CD4-positive, alpha-beta T cell (primary cell): ENCODE measurements around the gene MYO5C. TPM values are rescaled to one million over a fixed set of nuclear protein-coding genes. Genes with fewer than 3 reads are reported as not detected.

ENCODE experiments used
- ATAC-seq: fragments of 200-7000 bp; cut with Tn5 transposase; one replicate; pipeline ENCODE4 v1.10.0; 2022; ENCODE audit warnings: mild to moderate bottlenecking; ENCODE audit not compliant: poor library complexity
- CTCF ChIA-PET: fragments of 350-600 bp; sonication (Branson Sonifier 250); formaldehyde crosslinking; loops from one replicate; lab custom pipeline; 2021; ENCODE audit warnings: antibody characterized with exemption, inconsistent platforms; lab: Charles Lee
- POLR2A ChIA-PET: fragments of 350-600 bp; sonication (Branson Sonifier 250); formaldehyde crosslinking; loops from one replicate; lab custom pipeline; 2021; ENCODE audit warnings: antibody characterized with exemption, inconsistent platforms; lab: Charles Lee
- DNase-seq, 14 experiments: peaks; one replicate each; pipeline ENCODE4 v3.0.0-alpha.2; 2013 to 2020; ENCODE audit warnings: mixed read lengths in 2 of 14
- H3K27ac ChIP-seq, 2 donors: one replicate each; pipeline versions ENCODE4 v1.5.1 to v1.7.0; 2013; ENCODE audit warnings: low read length in 2 of 2, low read depth in 1 of 2, mild to moderate bottlenecking in 1 of 2
- H3K27me3 ChIP-seq, 2 experiments: 1 replicate in 1 of 2; 2 replicates in 1 of 2; pipeline versions ENCODE4 v1.6.1 to v1.7.0; 2013; ENCODE audit warnings: low read length in 2 of 2, control low read depth in 1 of 2, mild to moderate bottlenecking in 1 of 2, moderate library complexity in 1 of 2; ENCODE audit not compliant: insufficient read depth in 2 of 2, control insufficient read depth in 1 of 2
- H3K36me3 ChIP-seq: one replicate; pipeline ENCODE4 v1.6.1; 2013; ENCODE audit warnings: low read length, control low read depth; ENCODE audit not compliant: insufficient read depth
- H3K4me1 ChIP-seq: one replicate; pipeline ENCODE4 v1.6.1; 2013; ENCODE audit warnings: low read length, control low read depth; ENCODE audit not compliant: insufficient read depth
- H3K4me3 ChIP-seq: one replicate; pipeline ENCODE4 v1.5.1; 2013; ENCODE audit warnings: mild to moderate bottlenecking, low read length, moderate library complexity
- H3K9me3 ChIP-seq, 2 experiments: 1 replicate in 1 of 2; 2 replicates in 1 of 2; pipeline versions ENCODE4 v1.6.1 to v1.7.0; 2013; ENCODE audit warnings: low read length in 2 of 2, mild to moderate bottlenecking in 2 of 2, control low read depth in 1 of 2, moderate library complexity in 1 of 2; ENCODE audit not compliant: control insufficient read depth in 1 of 2, insufficient read depth in 1 of 2
- H3K27ac Mint-ChIP-seq: one replicate; pipeline ENCODE4 v1.8.0; 2020; ENCODE audit warnings: mixed read lengths
- H3K27me3 Mint-ChIP-seq: one replicate; pipeline ENCODE4 v1.8.0; 2021; ENCODE audit warnings: mixed read lengths
- H3K36me3 Mint-ChIP-seq: one replicate; pipeline ENCODE4 v1.8.0; 2021; ENCODE audit warnings: low read depth, mixed read lengths
- H3K4me1 Mint-ChIP-seq: one replicate; pipeline ENCODE4 v1.8.0; 2021; ENCODE audit warnings: low read depth, mixed read lengths
- H3K4me3 Mint-ChIP-seq: one replicate; pipeline ENCODE4 v1.8.0; 2020; ENCODE audit warnings: mild to moderate bottlenecking, mixed read lengths
- H3K9me3 Mint-ChIP-seq: one replicate; pipeline ENCODE4 v1.8.0; 2020; ENCODE audit warnings: mixed read lengths
- CTCF ChIP-seq: fragments of 200-600 bp; IDR thresholded peaks from one replicate; pipeline ENCODE4 v1.8.0; 2022; ENCODE audit warnings: antibody characterized with exemption, mild to moderate bottlenecking
- intact Hi-C, 2 experiments: fragments of 100-400 bp; cut with DNase I in 1 of 2; cut with micrococcal nuclease in 1 of 2; formaldehyde crosslinking; loops; one replicate each; pipeline versions ENCODE4 v1.15.1 to v1.9.0; 2023 to 2025; cut with DNase I, micrococcal nuclease
- total RNA-seq, 174 experiments: library from RNA in 2 of 174; stranded (reverse) in 2 of 174; gene quantifications; one replicate each; pipeline ENCODE4 v1.2.3 and lab custom pipeline; 2021 to 2026

The MYO5C gene
- total RNA-seq, 2 experiments from 2014 or later: 0.53 to 0.93 TPM

GRCh38 chr15:52208306-52208946 lies 87.2 kb downstream of the MYO5C start:
- peak; percentile 100 for ATAC-seq
- peak; percentile 84 for TF ChIP-seq CTCF
- no peaks in the 10 kb centered on the region for H3K27me3 Mint-ChIP-seq
- intact Hi-C loops: loop anchor here (1.0 to 5.0 kb wide), 5 partner anchors 28 to 321 kb away; no protein-coding TSS in a partner anchor
- Histone ChIP-seq H3K4me1 (no peaks in the 10 kb centered on the region), H3K27ac (no peak overlapping the region), H3K36me3 (no peaks in the 10 kb centered on the region), H3K9me3 (no peaks in the 10 kb centered on the region), H3K27me3 (no peaks in the 10 kb centered on the region), H3K4me3 (no peak overlapping the region)
- no peaks in the 10 kb centered on the region for H3K4me1 Mint-ChIP-seq
- no peaks in the 10 kb centered on the region for H3K9me3 Mint-ChIP-seq
- peak; percentile 58 to 82 (median 72) for DNase-seq
- CTCF ChIA-PET: interaction anchor here (0.7 to 2.3 kb wide), 21 partner anchors 8 to 130 kb away, joined by 3 to 17 read pairs (median 4); no protein-coding TSS in a partner anchor
- POLR2A ChIA-PET: interaction anchor here (0.7 to 1.8 kb wide), 6 partner anchors 15 to 35 kb away, joined by 3 to 19 read pairs (median 4); no protein-coding TSS in a partner anchor
- no peaks in the 10 kb centered on the region for H3K36me3 Mint-ChIP-seq
- no peak overlapping the region for H3K27ac Mint-ChIP-seq
- H3K4me3 Mint-ChIP-seq: no peak overlapping the region

GRCh38 chr15:52207191-52207590 lies 88.4 kb downstream of the MYO5C start:
- H3K27me3 Mint-ChIP-seq: no peaks in the 10 kb centered on the region
- no peaks in the 10 kb centered on the region for H3K36me3 Mint-ChIP-seq
- Histone ChIP-seq H3K9me3 (no peaks in the 10 kb centered on the region), H3K36me3 (no peaks in the 10 kb centered on the region), H3K27ac (no peak overlapping the region), H3K4me1 (no peaks in the 10 kb centered on the region), H3K27me3 (no peaks in the 10 kb centered on the region), H3K4me3 (no peak overlapping the region)
- TF ChIP-seq CTCF: no peak
- DNase-seq (no peak), ATAC-seq (no peak)
- H3K4me1 Mint-ChIP-seq: no peaks in the 10 kb centered on the region
- ChIA-PET CTCF (interaction anchor here (1.0 kb wide), 1 partner anchor 50 kb away, joined by 3 read pairs; no protein-coding TSS in a partner anchor), POLR2A (no interaction called here)
- H3K27ac Mint-ChIP-seq: no peak overlapping the region
- H3K4me3 Mint-ChIP-seq: no peak overlapping the region
- intact Hi-C loops: loop anchor here (5.0 kb wide), 3 partner anchors 35 to 320 kb away; no protein-coding TSS in a partner anchor
- no peaks in the 10 kb centered on the region for H3K9me3 Mint-ChIP-seq

GRCh38 chr15:52206446-52206845 lies 89.2 kb downstream of the MYO5C start:
- no peaks in the 10 kb centered on the region for H3K4me1 ChIP-seq
- no peaks in the 10 kb centered on the region for H3K9me3 ChIP-seq
- ATAC-seq (no peak), DNase-seq (no peak)
- Mint-ChIP-seq H3K4me1 (no peaks in the 10 kb centered on the region), H3K4me3 (no peak overlapping the region), H3K9me3 (no peaks in the 10 kb centered on the region), H3K27ac (no peak overlapping the region), H3K27me3 (no peaks in the 10 kb centered on the region), H3K36me3 (no peaks in the 10 kb centered on the region)
- H3K4me3 ChIP-seq: no peak overlapping the region
- no peaks in the 10 kb centered on the region for H3K36me3 ChIP-seq
- ChIA-PET POLR2A (no interaction called here), CTCF (no interaction called here)
- no peaks in the 10 kb centered on the region for H3K27me3 ChIP-seq
- no peak overlapping the region for H3K27ac ChIP-seq
- no peak for TF ChIP-seq CTCF
- intact Hi-C loops: loop anchor here (5.0 kb wide), 3 partner anchors 34 to 319 kb away; no protein-coding TSS in a partner anchor
